IPS-NIHi11 (cell line): Measurements from ENCODE around the gene TPPP2.
A peak's percentile ranks its signal among the peaks of the same experiment; 100 is the strongest.
"Not testable (repeated sequence)": the region's sequence is repeated elsewhere in the genome, so short reads cannot be mapped to it uniquely, and the experiment has no call there.

Source experiments
- DNase-seq: peaks from one replicate; pipeline ENCODE4 v3.0.0; 2012; ENCODE audit warnings: mixed read lengths, low spot score

Gene TPPP2

GRCh38 chr14:21038441-21039422 is 8.7 kb downstream of the TPPP2 start:
- peak; percentile 54 for DNase-seq

GRCh38 chr14:21039585-21040369 is 9.8 kb downstream of the TPPP2 start:
- DNase-seq, result peak; percentile 73

- DNase-seq, result no peak
Observed at GRCh38 chr14:21040370-21040925, 10.4 kb downstream of the TPPP2 start.

- DNase-seq, result not testable (repeated sequence)
Observed at GRCh38 chr14:21040941-21041340, 10.9 kb downstream of the TPPP2 start.

- no peak for DNase-seq
Observed at GRCh38 chr14:21041676-21042433, 11.8 kb downstream of the TPPP2 start, which contains the start of gene RNASE7. Gene RNASE7 (plus strand): TSS chr14:21042362. CDS start chr14:21042993, 631 bp downstream.

- no peak for DNase-seq
Observed at GRCh38 chr14:21042918-21043317, 12.9 kb downstream of the TPPP2 start.

- no peak for DNase-seq
Observed at GRCh38 chr14:21043387-21043973, 13.5 kb downstream of the TPPP2 start.

- DNase-seq, result no peak
Observed at GRCh38 chr14:21043974-21044618, 14.1 kb downstream of the TPPP2 start.

- no peak for DNase-seq
Observed at GRCh38 chr14:21047378-21047781, 17.4 kb downstream of the TPPP2 start.

- DNase-seq, result no peak
Observed at GRCh38 chr14:21048638-21049037, 18.6 kb downstream of the TPPP2 start.

GRCh38 chr14:21049271-21049673 is 19.3 kb downstream of the TPPP2 start:
- no peak for DNase-seq

- DNase-seq, result no peak
Observed at GRCh38 chr14:21050597-21050996, 20.6 kb downstream of the TPPP2 start.

- no peak for DNase-seq
Observed at GRCh38 chr14:21053184-21054122, 23.4 kb downstream of the TPPP2 start.

- DNase-seq, result no peak
Observed at GRCh38 chr14:21054123-21054767, 24.2 kb downstream of the TPPP2 start.

GRCh38 chr14:21054768-21055145 is 24.7 kb downstream of the TPPP2 start:
- no peak for DNase-seq

- no peak for DNase-seq
Observed at GRCh38 chr14:21055432-21056117, 25.6 kb downstream of the TPPP2 start.

- no peak for DNase-seq
Observed at GRCh38 chr14:21056520-21057163, 26.6 kb downstream of the TPPP2 start.
